ENCODE data around the gene FUT6.
"Not testable (repeated sequence)": the region's sequence is repeated elsewhere in the genome, so short reads cannot be mapped to it uniquely, and the experiment has no call there.

The FUT6 gene

GRCh38 chr19:5864725-5865486 is 25.4 kb upstream of the FUT6 start:
- no peak for DNase-seq (ENCODE audit: extremely low read depth, low read depth)
- no peak for TF ChIP-seq CTCF (IDR thresholded peaks at IDR 0.05; ENCODE audit: low read depth, low read length)

GRCh38 chr19:5864013-5864720 is 24.7 kb upstream of the FUT6 start:
- TF ChIP-seq CTCF (IDR thresholded peaks at IDR 0.05; ENCODE audit: low read depth, low read length) = no peak
- DNase-seq (ENCODE audit: extremely low read depth, low read depth) = no peak

GRCh38 chr19:5863030-5863665 is 23.6 kb upstream of the FUT6 start:
- no peak for TF ChIP-seq CTCF (IDR thresholded peaks at IDR 0.05; ENCODE audit: low read depth, low read length)
- no peak for DNase-seq (ENCODE audit: extremely low read depth, low read depth)

DNA sequence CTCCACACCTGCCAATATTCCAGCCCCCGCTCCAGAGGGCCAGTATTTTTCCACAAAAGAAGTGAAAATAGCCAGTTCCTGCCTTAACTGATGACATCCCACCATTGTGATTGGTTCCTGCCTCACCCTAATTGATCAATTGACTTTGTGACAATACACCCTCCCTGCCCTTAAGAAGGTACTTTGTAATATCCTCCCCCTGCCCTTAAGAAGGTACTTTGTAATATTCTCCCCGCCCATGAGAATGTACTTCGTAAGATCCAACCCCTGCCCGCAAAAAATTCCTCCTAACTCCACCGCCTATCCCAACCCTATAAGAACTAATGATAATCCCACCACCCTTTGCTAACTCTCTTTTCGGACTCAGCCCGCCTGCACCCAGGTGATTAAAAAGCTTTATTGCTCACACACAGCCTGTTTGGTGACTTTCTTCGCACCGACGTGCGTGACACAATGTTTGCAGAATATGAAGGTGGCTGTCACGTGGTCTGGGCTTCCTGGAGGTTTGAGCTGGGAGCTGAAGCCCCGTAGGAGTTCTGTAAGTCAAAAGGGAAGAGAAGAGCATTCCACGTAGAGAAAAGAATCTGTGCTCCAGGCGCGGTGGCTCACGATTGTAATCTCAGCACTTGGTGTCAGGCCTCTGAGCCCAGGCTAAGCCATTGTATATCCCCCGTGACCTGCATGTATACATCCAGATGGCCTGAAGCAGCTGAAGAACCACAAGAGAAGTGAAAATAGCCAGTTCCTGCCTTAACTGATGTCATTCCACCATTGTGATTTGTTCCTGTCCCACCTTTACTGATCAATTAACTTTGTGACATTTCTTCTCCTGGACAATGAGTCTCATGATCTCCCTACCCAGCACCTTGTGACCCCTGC is 17.9 kb upstream of the FUT6 start:
- DNase-seq (ENCODE audit: extremely low read depth, low read depth) = no peak
- no peak for TF ChIP-seq CTCF (IDR thresholded peaks at IDR 0.05; ENCODE audit: low read depth, low read length)

DNA sequence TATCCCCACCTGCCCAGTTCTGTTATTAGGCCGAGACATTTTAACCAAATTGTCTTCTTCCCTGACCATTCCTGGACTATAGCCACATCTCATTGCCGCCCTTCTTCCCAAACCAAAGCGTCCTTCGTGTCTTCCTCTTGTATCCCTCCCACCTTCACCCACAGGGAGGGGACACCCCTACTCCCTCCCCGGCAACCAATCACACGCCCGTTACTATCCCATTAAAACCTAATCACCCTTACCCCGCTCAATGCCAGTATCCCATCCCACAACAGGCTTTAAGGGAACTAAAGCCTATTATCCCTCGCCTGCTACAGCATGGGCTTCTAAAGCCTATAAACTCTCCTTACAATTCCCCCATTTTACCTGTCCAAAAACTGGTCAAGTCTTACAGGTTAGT is 15.6 kb upstream of the FUT6 start:
- DNase-seq (ENCODE audit: extremely low read depth, low read depth) = not testable (repeated sequence)

- DNase-seq (ENCODE audit: extremely low read depth, low read depth) = not testable (repeated sequence)
Measured at GRCh38 chr19:5854121-5854520, 14.6 kb upstream of the FUT6 start.

GRCh38 chr19:5851302-5851701 is 11.8 kb upstream of the FUT6 start, which contains the start of gene FUT3:
TSS of gene FUT3 (minus strand) at chr19:5851449.
- no peak for DNase-seq (ENCODE audit: extremely low read depth, low read depth)
- no peak for TF ChIP-seq CTCF (IDR thresholded peaks at IDR 0.05; ENCODE audit: low read depth, low read length)
